ENCODE results near the gene KIAA1328. TPM values are rescaled to one million over a fixed set of nuclear protein-coding genes. Genes with fewer than 3 reads are reported as not detected.
A peak's percentile ranks its signal among the peaks of the same experiment; 100 is the strongest.
"Not testable (repeated sequence)": the region's sequence is repeated elsewhere in the genome, so short reads cannot be mapped to it uniquely, and the experiment has no call there.

KIAA1328 gene
- total RNA-seq, 2 donors from 2014 or later: 8.9 to 12.5 TPM

- ATAC-seq (replicated peaks): peak; percentile 35
- H3K27ac Mint-ChIP-seq: peak overlapping the region; percentile 60
- no peaks in the 10 kb centered on the region for H3K9me3 Mint-ChIP-seq
- no peaks in the 10 kb centered on the region for H3K27me3 Mint-ChIP-seq
- H3K4me1 Mint-ChIP-seq: peaks cover 4% of the 10 kb centered on the region
- H3K4me3 Mint-ChIP-seq: no peak overlapping the region
- peaks cover 57% of the 10 kb centered on the region for H3K36me3 Mint-ChIP-seq (ENCODE audit: low read depth)
These were observed 15.7 kb upstream of the KIAA1328 start for GRCh38 chr18:36813101-36813775.

DNA sequence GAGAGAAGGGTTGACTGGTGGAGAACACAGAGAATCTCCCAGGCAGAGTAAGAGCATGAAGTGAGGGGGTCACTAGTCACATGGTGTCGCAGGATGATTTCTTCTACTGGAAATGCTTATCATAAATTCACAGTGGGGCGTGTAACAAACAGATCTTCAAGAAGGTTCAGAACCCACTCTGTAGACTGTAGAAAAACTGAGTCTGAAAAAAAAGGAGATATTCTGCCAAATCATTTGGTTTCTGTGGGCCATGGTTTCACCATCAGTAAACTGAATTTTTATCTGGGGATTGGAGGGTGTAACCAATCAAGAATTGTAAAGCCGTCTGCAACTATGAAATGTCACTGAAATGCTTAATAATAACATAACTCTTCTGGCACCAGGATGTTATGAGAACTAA is 15.1 kb upstream of the KIAA1328 start:
- Mint-ChIP-seq H3K27me3 (no peaks in the 10 kb centered on the region), H3K4me1 (peaks cover 4% of the 10 kb centered on the region), H3K9me3 (no peaks in the 10 kb centered on the region), H3K27ac (peak overlapping the region; percentile 60), H3K4me3 (no peak overlapping the region), H3K36me3 (ENCODE audit: low read depth) (peaks cover 63% of the 10 kb centered on the region)
- ATAC-seq (replicated peaks): no peak

- Mint-ChIP-seq H3K4me3 (no peak overlapping the region), H3K9me3 (no peaks in the 10 kb centered on the region), H3K27me3 (no peaks in the 10 kb centered on the region), H3K36me3 (ENCODE audit: low read depth) (peaks cover 65% of the 10 kb centered on the region), H3K4me1 (peaks cover 4% of the 10 kb centered on the region), H3K27ac (no peak overlapping the region)
- no peak for ATAC-seq (replicated peaks)
These were observed 13.9 kb upstream of the KIAA1328 start for GRCh38 chr18:36814994-36815393.

- Mint-ChIP-seq H3K36me3 (ENCODE audit: low read depth) (peaks cover 65% of the 10 kb centered on the region), H3K27ac (peak overlapping the region; percentile 60)
- not testable (repeated sequence) for H3K4me3 Mint-ChIP-seq
These were observed 12.8 kb upstream of the KIAA1328 start for GRCh38 chr18:36816096-36816495.

GRCh38 chr18:36817039-36817438 is 11.9 kb upstream of the KIAA1328 start:
- Mint-ChIP-seq H3K27me3 (no peaks in the 10 kb centered on the region), H3K4me1 (peaks cover 4% of the 10 kb centered on the region), H3K4me3 (no peak overlapping the region), H3K9me3 (no peaks in the 10 kb centered on the region), H3K36me3 (ENCODE audit: low read depth) (peaks cover 65% of the 10 kb centered on the region), H3K27ac (no peak overlapping the region)
- ATAC-seq (replicated peaks): no peak

More at GRCh38 chr18:36816096-36816495, 12.8 kb upstream of the KIAA1328 start:
- H3K27me3 Mint-ChIP-seq; H3K4me1 Mint-ChIP-seq; H3K9me3 Mint-ChIP-seq; ATAC-seq (replicated peaks): not testable (repeated sequence)

GRCh38 chr18:36818652-36819051 is 10.3 kb upstream of the KIAA1328 start:
- no peaks in the 10 kb centered on the region for H3K27me3 Mint-ChIP-seq
- H3K36me3 Mint-ChIP-seq (ENCODE audit: low read depth): peaks cover 53% of the 10 kb centered on the region
- no peak for ATAC-seq (replicated peaks)
- no peaks in the 10 kb centered on the region for H3K4me1 Mint-ChIP-seq
- H3K9me3 Mint-ChIP-seq: no peaks in the 10 kb centered on the region
- no peak overlapping the region for H3K4me3 Mint-ChIP-seq
- no peak overlapping the region for H3K27ac Mint-ChIP-seq

DNA sequence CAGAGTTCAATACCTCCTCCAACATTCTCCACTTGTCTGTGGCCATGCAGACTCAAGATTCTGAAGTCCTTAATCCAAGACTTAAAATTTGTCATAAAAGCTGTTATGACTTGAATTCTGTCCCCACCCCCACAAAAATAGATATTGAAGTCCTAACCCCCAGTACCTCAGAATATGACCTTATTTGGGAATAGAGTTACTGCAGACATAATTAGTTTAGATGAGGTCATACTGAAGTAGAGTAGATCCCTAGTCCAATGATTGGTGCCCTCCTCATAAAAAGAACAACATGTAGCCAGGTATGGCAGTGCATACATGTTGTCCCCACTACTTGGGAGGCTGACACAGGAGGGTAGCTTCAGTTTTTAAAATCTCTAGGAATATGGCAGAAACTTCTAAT is 9.3 kb upstream of the KIAA1328 start:
- Mint-ChIP-seq H3K4me3 (no peak overlapping the region), H3K36me3 (ENCODE audit: low read depth) (peaks cover 43% of the 10 kb centered on the region), H3K9me3 (no peaks in the 10 kb centered on the region), H3K27me3 (no peaks in the 10 kb centered on the region), H3K27ac (no peak overlapping the region), H3K4me1 (no peaks in the 10 kb centered on the region)
- no peak for ATAC-seq (replicated peaks)

- Mint-ChIP-seq H3K9me3 (no peaks in the 10 kb centered on the region), H3K4me1 (no peaks in the 10 kb centered on the region), H3K27ac (no peak overlapping the region), H3K36me3 (ENCODE audit: low read depth) (peaks cover 24% of the 10 kb centered on the region), H3K27me3 (no peaks in the 10 kb centered on the region), H3K4me3 (no peak overlapping the region)
- no peak for ATAC-seq (replicated peaks)
These were observed 7.2 kb upstream of the KIAA1328 start for GRCh38 chr18:36821681-36822080.

DNA sequence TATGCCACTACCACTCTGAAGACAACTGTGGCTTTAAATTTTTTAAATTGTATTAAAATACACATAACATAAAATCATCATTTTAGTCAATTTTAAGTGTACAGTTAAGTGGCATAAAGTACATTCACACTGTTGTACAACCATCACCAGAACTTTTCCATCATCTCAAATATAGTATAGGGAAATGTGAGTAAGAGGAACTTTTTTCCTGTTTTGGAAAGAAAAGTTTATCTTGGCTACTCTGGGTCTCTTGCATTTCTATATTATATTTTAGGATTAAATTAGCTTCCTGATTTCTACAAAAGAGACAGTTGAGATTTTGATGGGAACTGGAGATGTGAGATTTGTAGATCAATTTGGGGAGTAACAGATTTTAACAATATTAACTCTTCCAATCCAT is 3.4 kb upstream of the KIAA1328 start:
- H3K4me3 Mint-ChIP-seq: no peak overlapping the region
- H3K9me3 Mint-ChIP-seq: no peaks in the 10 kb centered on the region
- H3K36me3 Mint-ChIP-seq (ENCODE audit: low read depth): no peaks in the 10 kb centered on the region
- H3K27me3 Mint-ChIP-seq: no peaks in the 10 kb centered on the region
- H3K4me1 Mint-ChIP-seq: peaks cover 10% of the 10 kb centered on the region
- no peak overlapping the region for H3K27ac Mint-ChIP-seq
- no peak for ATAC-seq (replicated peaks)

DNA sequence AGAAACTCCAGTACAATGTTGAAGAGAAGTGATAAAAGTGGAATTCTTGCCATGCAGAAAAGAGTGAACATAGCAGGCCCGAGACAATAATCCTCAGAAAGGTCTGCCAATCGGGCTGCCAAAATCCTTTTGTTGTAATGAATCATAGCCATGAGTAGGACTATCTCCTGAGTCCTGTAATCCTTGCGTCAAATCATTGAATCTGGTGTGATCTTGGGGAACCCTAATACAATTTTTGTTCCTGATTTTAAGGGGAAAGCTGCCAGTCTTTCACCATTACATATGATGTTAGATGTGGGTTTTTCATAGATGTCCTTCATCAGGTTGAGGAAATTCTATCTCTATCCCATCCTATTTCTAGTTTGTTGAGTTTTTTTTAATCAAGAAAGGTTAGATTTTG is 2.4 kb upstream of the KIAA1328 start:
- no peak overlapping the region for H3K27ac Mint-ChIP-seq
- H3K27me3 Mint-ChIP-seq: no peaks in the 10 kb centered on the region
- H3K4me1 Mint-ChIP-seq: peaks cover 19% of the 10 kb centered on the region
- no peak for ATAC-seq (replicated peaks)
- no peaks in the 10 kb centered on the region for H3K9me3 Mint-ChIP-seq
- H3K4me3 Mint-ChIP-seq: no peak overlapping the region
- no peaks in the 10 kb centered on the region for H3K36me3 Mint-ChIP-seq (ENCODE audit: low read depth)

GRCh38 chr18:36828157-36828629 is 734 bp upstream of the KIAA1328 start:
- H3K27ac Mint-ChIP-seq: peak overlapping the region; percentile 90
- peaks cover 22% of the 10 kb centered on the region for H3K4me1 Mint-ChIP-seq
- H3K4me3 Mint-ChIP-seq: peak overlapping the region; percentile 86
- H3K27me3 Mint-ChIP-seq: no peaks in the 10 kb centered on the region
- no peaks in the 10 kb centered on the region for H3K9me3 Mint-ChIP-seq
- no peaks in the 10 kb centered on the region for H3K36me3 Mint-ChIP-seq (ENCODE audit: low read depth)
- ATAC-seq (replicated peaks): peak; percentile 1

DNA sequence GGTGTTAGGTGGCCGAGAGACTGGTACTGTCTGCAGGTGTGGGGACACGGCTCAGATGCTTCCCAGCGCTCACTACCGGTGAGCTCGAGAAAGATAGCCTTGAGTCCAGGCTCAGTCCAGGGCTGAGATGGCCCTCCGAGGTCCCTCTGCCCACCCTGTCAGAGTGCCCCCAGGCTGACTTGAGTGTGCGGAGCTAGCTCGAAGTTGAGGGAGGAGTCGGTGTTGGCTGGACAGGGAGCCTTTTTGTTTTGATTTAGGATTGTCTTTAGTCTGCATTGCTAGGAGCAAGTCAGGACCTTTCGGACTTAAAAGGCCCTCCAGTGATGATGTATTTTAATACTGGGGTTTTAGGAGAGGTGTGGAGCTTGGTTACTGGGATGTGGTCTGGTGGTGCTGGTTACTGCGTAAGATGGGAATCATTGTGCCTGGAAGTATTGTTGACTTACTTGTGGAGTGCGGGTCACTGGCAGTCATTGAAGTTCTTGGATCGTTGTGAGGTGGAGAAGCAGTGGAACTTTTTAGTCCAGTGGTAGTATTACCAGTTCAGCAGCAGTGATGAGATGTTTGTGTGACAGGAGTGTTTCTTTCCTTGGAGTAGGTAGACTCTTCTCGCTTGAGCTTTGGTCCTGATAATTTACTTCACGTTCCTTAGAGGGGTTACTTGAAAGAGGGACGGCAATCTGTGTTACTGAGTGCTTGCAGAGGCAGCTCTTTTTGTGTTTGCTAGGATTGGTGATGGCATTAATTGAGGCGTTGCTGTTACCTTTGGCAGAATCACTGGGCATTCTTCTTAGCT is 633 bp downstream of the KIAA1328 start:
- H3K36me3 Mint-ChIP-seq (ENCODE audit: low read depth): peaks cover 6% of the 10 kb centered on the region
- H3K4me3 Mint-ChIP-seq: peak overlapping the region; percentile 86
- no peaks in the 10 kb centered on the region for H3K9me3 Mint-ChIP-seq
- peaks cover 23% of the 10 kb centered on the region for H3K4me1 Mint-ChIP-seq
- no peak for ATAC-seq (replicated peaks)
- H3K27me3 Mint-ChIP-seq: no peaks in the 10 kb centered on the region
- H3K27ac Mint-ChIP-seq: peak overlapping the region; percentile 76

GRCh38 chr18:36830158-36830495 is 1.2 kb downstream of the KIAA1328 start:
- Mint-ChIP-seq H3K4me3 (peak overlapping the region; percentile 86), H3K27ac (peak overlapping the region; percentile 76), H3K4me1 (peaks cover 23% of the 10 kb centered on the region), H3K27me3 (no peaks in the 10 kb centered on the region), H3K36me3 (ENCODE audit: low read depth) (peaks cover 8% of the 10 kb centered on the region), H3K9me3 (no peaks in the 10 kb centered on the region)
- no peak for ATAC-seq (replicated peaks)

DNA sequence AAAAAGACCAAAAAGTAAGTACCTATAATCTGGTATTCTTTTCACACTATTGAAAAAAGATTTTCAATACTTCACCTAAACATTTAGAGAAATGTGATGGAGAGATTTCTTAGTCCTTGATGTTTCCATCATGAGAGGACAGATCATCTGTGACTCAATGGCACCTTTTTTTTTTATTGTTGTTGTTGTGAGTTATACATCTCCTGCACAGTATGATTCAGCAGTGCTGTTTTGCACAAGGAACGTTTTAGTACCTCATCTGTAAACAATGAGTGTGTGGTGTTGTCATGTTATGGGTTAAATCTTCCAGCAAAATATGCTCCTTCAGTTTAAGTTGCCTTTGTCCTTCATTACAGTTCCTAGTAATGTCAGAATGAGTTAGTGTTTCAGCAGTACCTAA is 2.2 kb downstream of the KIAA1328 start:
- peak overlapping the region; percentile 86 for H3K4me3 Mint-ChIP-seq
- peaks cover 18% of the 10 kb centered on the region for H3K36me3 Mint-ChIP-seq (ENCODE audit: low read depth)
- ATAC-seq (replicated peaks): peak; percentile 31
- no peaks in the 10 kb centered on the region for H3K9me3 Mint-ChIP-seq
- peak overlapping the region; percentile 43 for H3K27ac Mint-ChIP-seq
- H3K27me3 Mint-ChIP-seq: no peaks in the 10 kb centered on the region
- peaks cover 23% of the 10 kb centered on the region for H3K4me1 Mint-ChIP-seq

- no peak for ATAC-seq (replicated peaks)
These were observed 4.2 kb downstream of the KIAA1328 start for GRCh38 chr18:36833120-36833519.

More at GRCh38 chr18:36833120-36833519, 4.2 kb downstream of the KIAA1328 start:
- peaks cover 24% of the 10 kb centered on the region for H3K36me3 Mint-ChIP-seq (ENCODE audit: low read depth)
- no peak overlapping the region for H3K27ac Mint-ChIP-seq
- H3K4me1 Mint-ChIP-seq: peaks cover 23% of the 10 kb centered on the region
- no peaks in the 10 kb centered on the region for H3K9me3 Mint-ChIP-seq
- no peaks in the 10 kb centered on the region for H3K27me3 Mint-ChIP-seq
- H3K4me3 Mint-ChIP-seq: no peak overlapping the region

All from activated T-helper 17 cell treated with anti-CD3 and anti-CD28 coated beads, Interleukin-2, amount 50 U/mL, for 72 hours (primary cell).